IPS-18c (cell line): ENCODE measurements around the gene ANKMY2.
"Not testable (repeated sequence)": the region's sequence is repeated elsewhere in the genome, so short reads cannot be mapped to it uniquely, and the experiment has no call there.

ENCODE experiments used
- H3K4me3 ChIP-seq: 2 replicates; pipeline ENCODE4 v1.7.0; 2013; ENCODE audit warnings: low read depth, mild to moderate bottlenecking, low read length, moderate library complexity; ENCODE audit not compliant: insufficient read depth
- H3K9me3 ChIP-seq: one replicate; pipeline ENCODE4 v1.6.1; 2013; ENCODE audit warnings: mild to moderate bottlenecking, low read length, moderate library complexity; ENCODE audit not compliant: control insufficient read depth, insufficient read depth

The ANKMY2 gene

DNA sequence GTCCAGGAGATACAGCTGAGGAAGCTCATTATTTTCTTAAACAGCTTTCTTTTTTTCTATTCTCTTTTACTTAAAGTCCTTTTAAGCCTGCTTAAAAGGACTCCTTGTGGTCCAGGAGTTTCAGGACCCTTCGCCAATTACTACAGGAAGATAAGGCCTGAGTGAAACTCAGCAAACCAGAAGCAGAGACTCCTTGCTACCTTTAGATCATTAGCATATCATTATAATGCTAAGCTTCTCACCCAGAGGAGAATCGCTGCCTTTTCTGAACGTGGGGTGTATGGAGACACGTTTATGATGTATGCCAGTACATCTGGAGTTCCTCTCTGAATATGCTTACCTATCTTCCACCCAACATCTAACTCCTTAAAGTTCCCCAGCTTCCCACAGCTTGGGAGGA is 47.5 kb downstream of the ANKMY2 start:
- H3K9me3 ChIP-seq: no peaks in the 10 kb centered on the region

GRCh38 chr7:16595596-16595995 is 50.0 kb downstream of the ANKMY2 start:
- not testable (repeated sequence) for H3K4me3 ChIP-seq, H3K9me3 ChIP-seq

More for the DNA sequence above, 47.5 kb downstream of the ANKMY2 start:
- H3K4me3 ChIP-seq: no peak overlapping the region

GRCh38 chr7:16594676-16595075 is 50.9 kb downstream of the ANKMY2 start:
- no peaks in the 10 kb centered on the region for H3K9me3 ChIP-seq
- no peak overlapping the region for H3K4me3 ChIP-seq

GRCh38 chr7:16594061-16594460 is 51.5 kb downstream of the ANKMY2 start:
- Histone ChIP-seq H3K4me3 (no peak overlapping the region), H3K9me3 (no peaks in the 10 kb centered on the region)

- H3K4me3 ChIP-seq: no peak overlapping the region
- no peaks in the 10 kb centered on the region for H3K9me3 ChIP-seq
These were observed 53.2 kb downstream of the ANKMY2 start for GRCh38 chr7:16592395-16592794.

DNA sequence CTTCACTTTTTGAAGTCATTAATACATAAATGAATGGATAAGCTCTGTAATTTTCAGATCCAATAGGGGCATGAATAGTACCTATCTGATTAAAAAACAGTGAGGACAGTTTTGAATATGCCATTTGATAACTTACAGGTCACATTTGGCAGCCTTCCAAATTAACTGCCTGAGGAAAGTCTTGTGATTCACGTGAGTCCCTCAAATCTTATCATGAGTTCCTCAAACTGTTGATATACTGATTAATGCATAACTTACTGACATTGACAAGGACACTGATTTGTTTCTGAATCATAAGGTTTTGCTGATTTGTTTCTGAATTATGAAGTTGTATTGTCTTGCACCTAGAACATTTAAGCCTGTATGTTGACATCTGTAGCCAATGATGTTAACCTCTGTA is 55.1 kb downstream of the ANKMY2 start:
- Histone ChIP-seq H3K4me3 (no peak overlapping the region), H3K9me3 (no peaks in the 10 kb centered on the region)

DNA sequence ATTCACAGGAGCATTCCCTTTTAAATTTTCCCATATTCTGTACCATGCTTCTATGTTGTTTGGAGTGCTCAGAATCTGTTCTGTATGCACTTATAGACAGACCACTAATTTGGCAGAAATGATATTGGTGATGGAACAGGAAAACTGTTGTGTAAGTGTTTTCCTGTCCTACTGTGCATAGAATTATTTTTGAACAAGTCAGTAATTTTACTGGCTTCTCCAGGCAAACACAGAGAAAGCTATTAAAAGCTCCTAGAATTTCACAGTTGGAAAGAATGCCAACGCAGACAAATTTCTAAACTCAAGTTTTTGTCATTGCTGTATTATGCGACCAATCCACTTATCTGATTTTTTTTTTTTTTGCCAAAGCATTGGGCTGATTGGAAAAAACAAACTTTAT is 55.7 kb downstream of the ANKMY2 start:
- Histone ChIP-seq H3K4me3 (no peak overlapping the region), H3K9me3 (no peaks in the 10 kb centered on the region)

DNA sequence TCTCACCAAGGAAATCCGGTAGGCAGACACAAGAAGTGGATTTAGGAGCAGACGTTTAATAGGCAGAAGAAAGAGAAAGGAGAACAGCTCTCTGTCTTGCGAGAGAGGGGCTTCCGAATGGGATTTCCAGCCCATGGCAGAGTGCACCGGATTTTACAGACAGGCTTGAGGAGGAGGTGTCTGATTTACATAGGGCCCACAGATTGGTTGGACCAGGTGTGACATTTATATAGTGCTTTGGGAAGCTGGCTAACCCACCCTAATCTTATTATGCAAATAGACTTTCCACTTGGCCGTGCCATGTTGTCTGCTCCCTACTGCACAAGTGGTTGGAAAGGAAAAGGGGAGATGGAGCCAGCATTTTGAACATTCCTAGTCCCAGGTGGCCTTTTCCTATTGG is 57.8 kb downstream of the ANKMY2 start:
- no peak overlapping the region for H3K4me3 ChIP-seq
- H3K9me3 ChIP-seq: no peaks in the 10 kb centered on the region

- Histone ChIP-seq H3K4me3 (no peak overlapping the region), H3K9me3 (no peaks in the 10 kb centered on the region)
These were observed 58.4 kb downstream of the ANKMY2 start for GRCh38 chr7:16587129-16587528.

DNA sequence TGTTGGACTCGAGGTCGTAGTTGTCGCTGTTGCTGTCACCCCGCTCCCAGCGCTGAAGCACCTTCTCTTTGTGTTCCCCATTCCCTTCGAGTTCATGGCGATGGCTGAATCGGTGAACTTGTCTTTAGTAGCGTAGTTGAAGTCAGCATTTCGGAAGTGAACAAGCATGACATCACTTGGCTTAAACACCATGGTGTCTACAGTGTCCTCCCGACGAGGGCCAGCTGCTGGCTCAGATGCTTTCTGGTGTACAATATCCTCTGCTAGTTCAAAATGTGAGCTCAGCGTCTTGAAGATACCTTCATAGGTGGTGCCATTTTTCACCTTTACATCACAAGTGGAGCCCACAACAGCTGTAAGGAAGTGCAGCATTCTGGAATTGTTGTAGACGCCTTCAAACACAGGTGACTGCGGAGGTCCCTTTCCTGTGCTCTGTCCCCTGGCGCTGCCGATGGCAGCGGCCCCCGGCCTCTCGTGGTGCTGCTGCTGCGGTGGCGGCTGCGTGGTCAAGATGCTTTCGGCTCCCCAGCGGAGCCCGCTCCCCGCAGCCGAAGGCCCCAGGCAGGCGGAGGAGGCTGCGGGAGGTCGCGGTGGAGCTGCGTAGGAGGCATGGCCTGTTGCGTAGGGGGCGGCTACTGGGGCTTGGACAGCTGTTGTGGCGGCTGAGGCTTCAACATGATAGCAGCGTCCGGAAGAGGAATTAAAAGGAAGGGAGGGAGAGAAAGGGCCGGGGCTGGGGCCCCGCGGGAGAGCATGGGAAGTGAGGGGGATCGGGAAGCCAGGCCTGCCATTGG is 59.3 kb downstream of the ANKMY2 start:
- Histone ChIP-seq H3K9me3 (no peaks in the 10 kb centered on the region), H3K4me3 (no peak overlapping the region)

GRCh38 chr7:16585540-16585939 is 60.0 kb downstream of the ANKMY2 start:
- Histone ChIP-seq H3K4me3 (no peak overlapping the region), H3K9me3 (no peaks in the 10 kb centered on the region)

DNA sequence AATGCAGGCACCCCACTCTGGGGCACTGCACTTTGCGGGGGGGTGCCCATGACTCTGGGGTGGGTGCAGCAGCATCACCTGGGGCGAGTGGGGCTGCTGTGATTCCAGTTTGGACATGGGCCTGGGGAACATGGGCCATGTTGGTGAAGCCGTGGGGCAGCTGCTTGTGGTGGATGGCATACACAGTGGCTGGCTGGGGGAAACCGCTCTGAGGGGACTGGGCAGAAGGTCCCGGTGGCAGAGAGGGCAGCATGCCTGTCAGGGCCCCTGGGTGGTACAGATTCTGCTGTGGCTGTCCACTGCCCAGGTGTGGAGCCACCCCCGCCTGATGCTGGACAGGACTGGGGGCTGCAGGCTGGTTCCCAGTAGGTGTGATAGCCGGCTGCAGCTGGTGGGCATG is 61.7 kb downstream of the ANKMY2 start:
- Histone ChIP-seq H3K9me3 (no peaks in the 10 kb centered on the region), H3K4me3 (no peak overlapping the region)

DNA sequence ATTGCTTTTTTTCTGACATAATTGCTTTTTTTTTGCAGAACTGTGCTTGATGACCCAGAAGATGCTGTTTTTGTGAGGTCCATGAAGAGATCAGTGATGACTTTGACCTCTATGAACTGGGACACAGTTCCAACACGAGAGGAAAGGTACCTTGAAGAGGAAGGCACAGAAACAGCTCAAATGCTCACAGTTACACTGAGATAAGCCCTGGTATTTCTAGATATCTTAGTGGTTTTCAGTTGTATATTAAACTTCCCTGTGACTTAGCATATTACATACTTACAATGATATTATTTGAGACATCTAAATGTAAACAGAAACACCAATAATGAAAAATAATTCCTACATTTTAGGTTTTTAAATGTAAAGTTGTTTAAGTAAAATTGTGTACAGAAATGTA is 64.3 kb downstream of the ANKMY2 start:
- H3K9me3 ChIP-seq: no peaks in the 10 kb centered on the region
- H3K4me3 ChIP-seq: no peak overlapping the region

GRCh38 chr7:16579216-16579615 is 66.3 kb downstream of the ANKMY2 start:
- Histone ChIP-seq H3K9me3 (no peaks in the 10 kb centered on the region), H3K4me3 (no peak overlapping the region)

DNA sequence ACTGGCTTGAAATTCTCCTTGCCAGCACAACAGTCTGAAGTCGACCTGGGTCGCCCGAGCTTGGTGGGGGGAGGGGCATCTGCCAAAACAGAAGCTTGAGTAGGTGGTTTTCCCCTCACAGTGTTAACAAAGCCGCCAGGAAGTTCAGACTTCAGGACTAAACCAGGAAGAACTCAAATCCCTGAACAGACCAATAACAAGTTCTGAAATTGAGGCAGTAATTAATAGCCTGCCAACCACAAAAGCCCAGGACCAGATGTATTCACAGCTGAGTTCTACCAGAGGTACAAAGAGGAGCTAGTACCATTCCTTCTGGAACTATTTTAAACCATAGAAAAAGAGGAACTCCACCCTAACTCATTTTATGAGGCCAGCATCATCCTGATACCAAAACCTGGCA is 73.6 kb downstream of the ANKMY2 start:
- Histone ChIP-seq H3K4me3 (no peak overlapping the region), H3K9me3 (no peaks in the 10 kb centered on the region)

- Histone ChIP-seq H3K9me3 (no peaks in the 10 kb centered on the region), H3K4me3 (no peak overlapping the region)
These were observed 80.6 kb downstream of the ANKMY2 start for GRCh38 chr7:16564909-16565426.

DNA sequence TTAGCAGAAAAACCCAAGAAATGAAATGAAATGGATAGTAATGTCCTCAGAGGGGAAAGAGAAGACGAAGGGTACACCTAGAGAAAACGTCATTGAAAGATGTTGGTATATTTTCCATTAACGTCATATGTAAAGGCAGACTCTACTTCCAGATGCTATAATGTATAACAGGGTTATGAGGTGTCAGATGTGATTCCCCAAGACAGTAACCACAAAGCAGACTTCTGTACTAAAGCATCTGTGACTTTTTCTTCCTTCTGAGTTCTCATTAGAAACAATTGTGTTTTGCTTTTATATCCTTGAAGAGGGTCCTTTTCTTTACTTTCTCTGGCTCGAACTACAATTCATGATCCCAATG is 81.6 kb downstream of the ANKMY2 start:
- H3K9me3 ChIP-seq: no peaks in the 10 kb centered on the region
- no peak overlapping the region for H3K4me3 ChIP-seq

GRCh38 chr7:16563281-16564022 is 82.1 kb downstream of the ANKMY2 start:
- Histone ChIP-seq H3K9me3 (no peaks in the 10 kb centered on the region), H3K4me3 (no peak overlapping the region)
